HG02885 (cell line): ENCODE results near the gene AGPAT3.

Source experiments
- ATAC-seq: cut with Tn5 transposase; IDR thresholded peaks from one replicate; pipeline ENCODE4 v1.9.1; 2021; ENCODE audit warnings: mild to moderate bottlenecking; ENCODE audit not compliant: unreplicated experiment, poor library complexity

Gene AGPAT3

GRCh38 chr21:44006017-44006619 is 141.1 kb downstream of the AGPAT3 start:
- no peak for ATAC-seq

- no peak for ATAC-seq
Measured at GRCh38 chr21:44006656-44007055, 141.6 kb downstream of the AGPAT3 start.

GRCh38 chr21:44010429-44010828 is 145.4 kb downstream of the AGPAT3 start:
- no peak for ATAC-seq

- no peak for ATAC-seq
Measured at GRCh38 chr21:44011123-44011522, 146.1 kb downstream of the AGPAT3 start.

GRCh38 chr21:44011579-44012473 is 146.8 kb downstream of the AGPAT3 start, which contains the start of gene TRAPPC10:
TSS of gene TRAPPC10 (plus strand) at chr21:44012309. CDS start at chr21:44012494, 185 bp downstream.
- ATAC-seq, result peak; percentile 72

DNA sequence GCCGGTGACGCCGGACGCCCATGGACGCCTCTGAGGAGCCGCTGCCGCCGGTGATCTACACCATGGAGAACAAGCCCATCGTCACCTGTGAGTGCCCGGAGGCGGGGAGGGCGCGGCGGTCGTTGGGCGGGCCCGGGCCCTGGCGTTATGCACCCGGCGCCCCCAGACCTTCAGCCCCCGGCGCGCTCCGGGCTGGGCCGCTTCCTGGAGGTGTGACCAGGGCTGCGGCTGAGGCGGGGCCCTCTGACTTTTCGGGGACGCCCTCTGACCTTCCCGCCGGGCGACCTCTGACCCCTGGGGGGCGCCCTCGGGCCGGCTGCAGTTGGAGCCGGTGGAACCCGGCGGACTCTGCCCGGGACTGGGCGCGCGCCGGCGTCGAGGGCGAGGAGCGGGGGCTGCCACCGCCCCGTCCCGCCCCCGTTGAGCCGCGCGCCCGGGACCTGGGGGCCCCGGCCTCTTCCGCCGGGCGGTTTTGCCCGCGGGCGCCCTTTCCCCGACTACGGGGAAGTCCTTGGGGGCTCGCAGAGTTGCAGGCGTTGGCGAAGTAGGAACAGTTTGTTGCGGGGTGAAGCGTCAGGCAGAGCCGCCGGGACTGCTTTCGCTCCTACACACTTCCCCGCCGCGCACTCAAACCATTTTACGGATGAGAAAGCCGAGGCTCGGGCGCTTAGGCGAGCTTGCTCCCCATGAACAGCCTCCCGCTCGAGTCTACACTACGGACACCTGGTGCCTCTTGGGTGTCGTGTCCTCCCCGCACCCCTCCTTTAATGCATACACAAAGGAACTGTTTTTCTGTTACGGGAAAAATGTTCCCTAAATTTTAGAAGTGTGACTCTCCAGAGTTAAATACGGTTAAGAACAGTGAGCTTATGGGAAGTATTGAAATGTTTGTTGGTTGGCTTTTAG is 147.7 kb downstream of the AGPAT3 start:
- peak; percentile 79 for ATAC-seq

GRCh38 chr21:44013380-44014088 is 148.5 kb downstream of the AGPAT3 start:
- no peak for ATAC-seq

DNA sequence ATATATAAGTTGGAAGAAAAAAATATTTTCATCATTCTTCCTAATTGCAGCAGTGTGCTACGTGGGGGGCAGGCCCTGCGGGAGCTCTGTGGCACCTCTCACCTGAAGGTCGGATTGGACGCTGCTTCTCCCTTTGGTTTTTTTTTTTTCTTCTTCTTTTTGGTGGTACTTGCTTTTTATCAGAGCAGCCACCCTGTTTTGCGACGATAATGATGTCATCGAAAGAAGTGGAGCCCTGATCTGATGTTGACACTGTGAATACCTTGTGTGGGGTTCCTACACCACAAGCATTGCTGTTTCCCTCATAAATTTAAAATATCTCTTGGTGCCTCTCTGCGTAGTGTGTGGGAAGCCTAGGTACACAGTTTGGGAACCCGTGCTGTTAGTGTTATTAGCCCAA is 152.6 kb downstream of the AGPAT3 start:
- no peak for ATAC-seq

DNA sequence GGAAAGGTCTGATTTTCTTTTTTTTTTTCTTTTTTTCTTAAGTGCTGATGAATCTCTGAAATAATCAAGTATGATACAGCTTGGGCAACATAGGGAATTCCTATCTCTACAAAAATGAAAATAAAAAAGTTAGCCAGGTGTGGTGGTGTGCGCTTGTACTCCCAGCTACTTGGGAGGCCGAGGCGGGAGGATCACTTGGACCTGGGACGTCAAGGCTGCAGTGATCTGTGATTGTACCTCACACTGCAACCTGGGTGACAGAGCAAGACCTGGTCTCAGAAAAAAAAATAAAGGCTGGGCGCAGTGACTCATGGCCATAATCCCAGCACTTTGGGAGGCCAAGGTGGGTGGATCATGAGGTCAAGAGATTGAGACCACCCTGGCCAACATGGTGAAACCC is 153.1 kb downstream of the AGPAT3 start:
- ATAC-seq, result no peak

DNA sequence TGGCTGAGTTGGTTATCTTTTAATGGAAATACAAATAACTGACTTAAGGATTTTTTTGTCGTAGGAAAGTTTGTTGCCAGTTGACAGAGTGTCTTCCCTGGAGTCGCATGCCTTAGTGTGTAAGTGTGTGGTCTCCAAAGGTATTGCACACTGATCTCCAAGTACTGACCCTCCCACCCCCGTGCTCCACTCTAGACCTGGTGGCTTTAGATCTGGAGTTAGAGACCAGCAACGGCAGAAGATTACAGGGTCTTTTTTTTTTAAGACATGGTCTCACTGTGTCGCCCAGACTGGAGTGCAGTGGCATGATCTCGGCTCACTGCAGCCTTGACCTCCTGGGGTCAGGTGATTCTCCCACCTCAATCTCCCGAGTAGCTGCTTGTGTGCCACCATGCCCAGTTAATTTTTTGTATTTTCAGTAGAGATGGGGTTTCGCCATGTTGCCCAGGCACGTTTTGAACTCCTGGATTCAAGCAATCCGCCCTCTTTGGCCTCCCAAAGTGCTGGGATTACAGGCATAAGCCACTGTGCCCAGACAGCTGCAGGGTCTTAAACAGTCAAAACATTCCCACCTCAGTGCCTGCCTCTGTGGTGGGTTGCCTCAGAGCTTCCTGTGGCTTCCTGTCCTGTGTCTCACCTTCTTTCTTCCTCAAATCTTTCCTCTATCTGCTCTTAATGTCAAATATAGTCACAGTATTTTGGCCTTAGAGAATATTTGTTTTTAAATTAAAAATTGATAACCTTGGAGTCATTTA is 154.0 kb downstream of the AGPAT3 start:
- ATAC-seq, result no peak

DNA sequence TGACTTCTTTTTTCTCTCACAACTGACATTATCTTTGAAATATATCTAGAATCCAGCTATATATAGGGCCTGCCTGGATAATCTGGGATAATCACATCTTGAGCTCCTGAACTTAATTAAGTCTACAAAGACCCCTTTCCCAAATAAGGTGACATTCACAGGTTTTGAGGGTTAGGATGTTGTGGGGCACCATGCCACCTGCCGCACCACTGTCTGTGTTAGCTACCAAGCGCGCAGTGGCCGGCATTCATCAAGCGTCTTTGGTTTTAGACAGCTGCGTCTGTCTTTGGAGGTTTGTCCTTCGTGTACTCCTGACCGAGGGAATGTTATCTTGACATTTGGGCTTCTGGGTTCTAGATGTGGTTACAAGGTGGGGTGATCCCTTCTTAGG is 154.5 kb downstream of the AGPAT3 start:
- no peak for ATAC-seq

DNA sequence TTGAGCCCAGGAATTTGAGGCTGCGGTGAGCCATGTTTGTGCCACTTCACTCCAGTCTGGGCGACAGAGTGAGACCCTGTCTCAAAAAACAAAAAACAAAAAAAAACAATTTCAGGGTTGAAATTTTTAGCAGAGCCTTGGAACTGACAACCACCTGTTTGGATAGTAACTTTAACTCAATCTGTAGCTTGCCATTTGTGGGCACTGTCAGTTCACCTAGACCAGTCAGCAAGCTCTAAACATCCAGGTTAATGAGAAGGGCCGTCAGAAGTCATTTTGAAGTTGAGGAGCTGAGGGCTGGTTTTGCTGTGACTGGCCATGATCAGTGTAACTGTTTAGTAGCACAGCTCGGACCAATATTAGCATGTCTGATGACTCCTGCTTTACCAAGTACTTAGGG is 155.5 kb downstream of the AGPAT3 start:
- ATAC-seq, result no peak

DNA sequence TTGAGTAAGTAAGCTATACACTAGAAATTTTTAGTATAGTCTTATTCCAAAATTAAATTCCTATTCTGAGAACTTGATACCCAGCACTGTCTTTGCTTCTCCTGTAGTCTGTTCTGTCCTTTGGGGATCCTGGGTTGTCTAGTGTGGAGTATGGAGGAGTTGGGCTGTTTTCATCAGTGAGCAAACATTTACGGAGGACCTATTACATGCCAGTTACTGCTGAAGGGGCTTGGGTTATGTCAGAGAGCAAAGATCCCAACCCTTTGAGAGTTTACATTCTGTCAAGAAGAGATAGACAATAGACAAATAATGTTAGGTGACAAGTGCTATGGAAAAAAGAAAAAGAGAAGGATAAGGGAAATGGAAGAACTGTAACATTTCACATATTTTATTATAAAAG is 156.0 kb downstream of the AGPAT3 start:
- no peak for ATAC-seq

DNA sequence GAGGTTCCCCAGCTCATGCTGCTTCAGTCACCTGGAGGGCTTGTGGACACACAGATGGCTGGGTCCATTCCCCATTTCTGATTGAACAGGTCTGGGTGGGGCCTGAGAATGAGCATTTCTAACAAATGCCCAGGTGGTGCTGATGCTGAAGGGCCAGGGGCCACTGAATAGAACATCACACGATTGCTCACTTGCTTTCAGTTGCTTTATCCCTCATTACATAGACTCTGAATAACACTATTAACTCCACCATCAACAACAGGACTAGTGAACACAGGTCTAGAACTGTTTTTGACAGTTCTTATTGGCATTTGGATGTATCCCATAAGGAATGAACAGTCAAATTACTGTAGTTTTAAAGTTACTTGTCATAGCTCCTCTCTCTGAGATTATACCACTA is 159.2 kb downstream of the AGPAT3 start:
- no peak for ATAC-seq

- ATAC-seq, result no peak
Measured at GRCh38 chr21:44024887-44025353, 159.9 kb downstream of the AGPAT3 start.

GRCh38 chr21:44027607-44028286 is 162.7 kb downstream of the AGPAT3 start:
- no peak for ATAC-seq

DNA sequence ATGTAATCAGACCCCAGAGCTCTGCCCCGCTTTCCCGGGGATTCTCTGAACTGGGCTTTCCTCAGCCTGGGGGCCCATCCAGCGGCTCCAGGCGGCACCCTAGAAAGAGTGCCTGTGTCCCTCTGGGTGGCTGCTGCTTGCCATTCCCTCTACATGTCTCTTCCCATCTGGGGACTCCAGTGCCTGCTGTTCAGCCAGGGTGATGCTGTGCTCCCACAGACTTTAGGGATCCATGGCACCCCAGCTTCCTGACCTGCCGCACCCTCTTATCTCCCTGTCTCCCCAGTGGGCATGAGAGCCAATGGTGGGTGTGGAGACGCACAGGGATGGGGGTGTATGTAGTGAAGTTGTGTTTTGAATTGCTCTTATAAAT is 163.2 kb downstream of the AGPAT3 start:
- ATAC-seq, result no peak

- no peak for ATAC-seq
Measured at GRCh38 chr21:44029460-44030087, 164.6 kb downstream of the AGPAT3 start.
